Calu3 (cell line): ENCODE results near the gene NDOR1. TPM values are rescaled to one million over a fixed set of nuclear protein-coding genes. Genes with fewer than 3 reads are reported as not detected.

ENCODE experiments used
- BruUV-seq: library from RNA; stranded (reverse); fragments of 400-500 nt; replicated peaks from 2 replicates; lab custom pipeline; 2021; lab: Mats Ljungman, UMichigan
- CTCF ChIA-PET: fragments of 300-600 bp; sonication (Branson Sonifier 250); formaldehyde crosslinking; loops from one replicate; lab custom pipeline; 2022; ENCODE audit warnings: antibody characterized with exemption; lab: Charles Lee
- DNase-seq: peaks from one replicate; pipeline ENCODE4 v3.0.0; 2022
- H3K27ac Mint-ChIP-seq: one replicate; pipeline ENCODE4 v1.8.0; 2022; ENCODE audit warnings: mixed read lengths; ENCODE audit not compliant: unreplicated experiment
- H3K27me3 Mint-ChIP-seq: one replicate; pipeline ENCODE4 v1.8.0; 2022; ENCODE audit warnings: mixed read lengths; ENCODE audit not compliant: unreplicated experiment
- H3K36me3 Mint-ChIP-seq: one replicate; pipeline ENCODE4 v1.8.0; 2022; ENCODE audit warnings: mild to moderate bottlenecking, moderate library complexity, mixed read lengths; ENCODE audit not compliant: insufficient read depth, unreplicated experiment
- H3K4me1 Mint-ChIP-seq: one replicate; pipeline ENCODE4 v1.8.0; 2022; ENCODE audit warnings: mild to moderate bottlenecking, low read depth, mixed read lengths; ENCODE audit not compliant: unreplicated experiment
- H3K4me3 Mint-ChIP-seq: one replicate; pipeline ENCODE4 v1.8.0; 2022; ENCODE audit warnings: mild to moderate bottlenecking, low read depth, moderate library complexity, mixed read lengths; ENCODE audit not compliant: unreplicated experiment
- H3K9me3 Mint-ChIP-seq: one replicate; pipeline ENCODE4 v1.8.0; 2022; ENCODE audit warnings: low read depth, mixed read lengths; ENCODE audit not compliant: unreplicated experiment
- intact Hi-C: fragments of 100-400 bp; cut with micrococcal nuclease; formaldehyde crosslinking; loops from one replicate; pipeline ENCODE4 v1.10.0; 2022; ENCODE audit not compliant: unreplicated experiment
- total RNA-seq: library from RNA; stranded (reverse); gene quantifications from 2 replicates; pipeline ENCODE4 v1.2.3, GENCODE V29; 2022
- TF ChIP-seq, protein P1 (sequence below): fragments of 200-600 bp; IDR thresholded peaks from one replicate; pipeline ENCODE4 v1.8.0; 2022; ENCODE audit warnings: antibody characterized with exemption; ENCODE audit not compliant: unreplicated experiment

Gene NDOR1
- total RNA-seq, 1 experiment from 2014 or later: 27.7 TPM

DNA sequence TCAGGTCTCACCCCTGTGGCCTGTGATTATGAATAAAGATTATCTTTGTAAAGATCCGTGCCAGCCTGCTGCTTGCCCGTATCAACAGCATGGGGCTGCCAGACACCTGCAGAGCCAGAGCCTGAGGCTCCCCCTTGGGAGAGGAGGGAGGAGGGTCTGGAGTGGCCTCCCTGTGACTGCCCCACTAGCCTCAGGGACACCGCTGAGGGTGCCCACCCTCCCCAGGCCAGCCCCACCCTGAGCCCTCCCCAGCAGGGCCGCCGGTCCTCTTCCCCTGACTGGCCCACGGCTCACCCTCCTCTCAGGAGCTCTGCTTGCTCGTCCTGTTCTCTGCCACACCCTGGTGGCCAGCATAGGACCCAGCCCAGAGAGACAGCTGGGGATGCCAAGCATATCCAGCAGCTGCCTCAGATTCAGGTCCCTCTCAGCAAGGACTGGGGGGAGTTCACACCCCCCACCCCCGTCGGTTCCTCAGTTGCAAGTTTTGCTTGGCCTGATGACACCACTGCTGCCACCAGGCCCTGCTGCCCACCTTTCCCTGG, 15.1 kb upstream of the NDOR1 start:
- Mint-ChIP-seq H3K27ac (peak overlapping the region; percentile 44), H3K4me1 (peaks cover 16% of the 10 kb centered on the region)
- intact Hi-C loops: no loop called here

DNA sequence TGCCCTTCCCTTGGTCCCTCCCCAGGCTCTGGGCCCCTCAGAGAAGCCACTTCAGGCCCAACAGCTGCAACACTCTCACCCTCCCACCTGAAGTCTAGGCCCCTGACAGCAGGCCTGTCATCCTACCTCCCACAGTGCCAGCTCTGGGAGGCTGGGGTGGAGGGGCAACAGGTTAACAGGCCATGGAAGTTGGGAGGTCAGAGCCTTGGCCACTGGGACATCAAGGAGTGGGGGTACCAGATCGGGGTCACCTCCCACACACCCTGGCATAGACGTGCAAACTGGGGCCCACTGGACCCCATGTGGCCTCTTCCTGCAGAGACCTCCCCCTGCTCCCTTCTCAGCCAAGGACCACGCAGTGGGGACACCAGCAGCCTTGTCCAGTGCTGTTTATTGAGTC, 14.3 kb upstream of the NDOR1 start:
- Mint-ChIP-seq H3K4me1 (peaks cover 21% of the 10 kb centered on the region), H3K4me3 (peak overlapping the region; percentile 98), H3K27ac (no peak overlapping the region), H3K36me3 (peaks cover 46% of the 10 kb centered on the region), H3K27me3 (no peaks in the 10 kb centered on the region), H3K9me3 (no peaks in the 10 kb centered on the region)
- BruUV-seq: no TSS peak
- intact Hi-C loops: no loop called here
- TF ChIP-seq, protein P1, sequence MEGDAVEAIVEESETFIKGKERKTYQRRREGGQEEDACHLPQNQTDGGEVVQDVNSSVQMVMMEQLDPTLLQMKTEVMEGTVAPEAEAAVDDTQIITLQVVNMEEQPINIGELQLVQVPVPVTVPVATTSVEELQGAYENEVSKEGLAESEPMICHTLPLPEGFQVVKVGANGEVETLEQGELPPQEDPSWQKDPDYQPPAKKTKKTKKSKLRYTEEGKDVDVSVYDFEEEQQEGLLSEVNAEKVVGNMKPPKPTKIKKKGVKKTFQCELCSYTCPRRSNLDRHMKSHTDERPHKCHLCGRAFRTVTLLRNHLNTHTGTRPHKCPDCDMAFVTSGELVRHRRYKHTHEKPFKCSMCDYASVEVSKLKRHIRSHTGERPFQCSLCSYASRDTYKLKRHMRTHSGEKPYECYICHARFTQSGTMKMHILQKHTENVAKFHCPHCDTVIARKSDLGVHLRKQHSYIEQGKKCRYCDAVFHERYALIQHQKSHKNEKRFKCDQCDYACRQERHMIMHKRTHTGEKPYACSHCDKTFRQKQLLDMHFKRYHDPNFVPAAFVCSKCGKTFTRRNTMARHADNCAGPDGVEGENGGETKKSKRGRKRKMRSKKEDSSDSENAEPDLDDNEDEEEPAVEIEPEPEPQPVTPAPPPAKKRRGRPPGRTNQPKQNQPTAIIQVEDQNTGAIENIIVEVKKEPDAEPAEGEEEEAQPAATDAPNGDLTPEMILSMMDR: no peak
- DNase-seq: no peak
- CTCF ChIA-PET: no interaction called here

More for the DNA sequence above, 15.1 kb upstream of the NDOR1 start:
- Mint-ChIP-seq H3K4me3 (peak overlapping the region; percentile 98), H3K36me3 (peaks cover 46% of the 10 kb centered on the region), H3K9me3 (no peaks in the 10 kb centered on the region), H3K27me3 (no peaks in the 10 kb centered on the region)
- DNase-seq: no peak
- CTCF ChIA-PET: interaction anchor here (0.6 to 1.9 kb wide), 3 partner anchors 8 to 46 kb away, joined by 3 to 5 read pairs (median 5); no protein-coding TSS in a partner anchor
- TF ChIP-seq, protein P1: no peak
- BruUV-seq: no TSS peak

DNA sequence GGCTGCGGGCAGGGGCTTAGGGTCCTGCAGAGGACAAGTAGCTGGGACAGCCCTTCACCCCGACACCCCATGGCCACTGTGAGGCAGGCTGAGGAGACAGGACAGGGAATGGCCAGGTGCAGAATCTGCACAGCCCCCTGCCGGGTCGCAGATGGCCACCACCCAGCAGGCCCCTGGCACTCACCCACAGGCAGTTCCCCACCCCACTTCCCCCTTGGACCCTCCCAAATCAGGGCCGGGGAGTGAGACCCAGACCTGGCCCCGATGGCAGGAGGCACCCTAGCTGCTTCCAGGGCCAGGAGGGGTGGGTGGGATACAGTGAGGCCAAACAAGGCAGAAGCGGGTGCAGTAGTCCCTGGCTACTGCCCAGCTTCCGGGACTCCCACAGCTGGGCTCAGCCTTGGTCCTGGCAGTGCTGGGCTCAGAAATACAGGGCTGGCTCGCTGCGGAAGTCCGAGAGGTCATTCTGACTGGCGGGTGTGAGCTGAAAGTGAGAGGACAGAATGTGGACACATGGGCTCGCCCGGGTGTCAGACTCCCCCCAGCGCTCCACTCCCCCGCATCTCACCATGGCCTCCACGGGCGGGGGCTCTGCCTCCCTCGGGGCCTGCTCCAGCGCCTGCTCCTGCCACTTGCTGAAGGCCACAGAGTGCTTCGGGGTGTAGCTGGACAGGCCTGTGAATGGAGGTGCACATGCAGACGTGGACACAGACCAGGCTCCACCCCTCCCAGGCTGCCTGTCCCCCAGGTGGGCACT, 13.6 kb upstream of the NDOR1 start:
- TF ChIP-seq, protein P1: no peak
- DNase-seq: no peak
- intact Hi-C loops: no loop called here
- H3K4me3 Mint-ChIP-seq: no peak overlapping the region
- no peaks in the 10 kb centered on the region for H3K27me3 Mint-ChIP-seq
- peaks cover 46% of the 10 kb centered on the region for H3K36me3 Mint-ChIP-seq
- H3K4me1 Mint-ChIP-seq: peaks cover 24% of the 10 kb centered on the region
- H3K9me3 Mint-ChIP-seq: no peaks in the 10 kb centered on the region
- H3K27ac Mint-ChIP-seq: no peak overlapping the region
- BruUV-seq: no TSS peak
- CTCF ChIA-PET: interaction anchor here (0.6 kb wide), 1 partner anchor 32 kb away, joined by 3 read pairs; no protein-coding TSS in a partner anchor

DNA sequence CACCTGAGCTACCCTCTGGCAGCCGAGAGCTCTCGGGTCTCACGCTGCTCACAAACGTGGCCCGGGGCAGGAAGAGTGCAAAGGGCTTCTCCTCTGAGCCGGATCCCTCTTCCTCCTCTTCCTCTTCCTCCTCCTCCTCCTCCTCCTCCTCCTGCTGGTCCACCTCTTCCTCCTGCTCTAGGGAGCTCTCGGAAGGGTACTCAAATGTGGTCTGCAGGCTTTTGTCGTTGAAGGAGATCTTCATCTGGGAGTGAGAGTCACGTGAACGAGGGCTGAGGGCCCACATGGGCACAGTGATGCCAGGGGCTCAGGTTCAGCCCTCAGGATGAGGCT, 13.1 kb upstream of the NDOR1 start:
- Mint-ChIP-seq H3K27ac (no peak overlapping the region), H3K9me3 (no peaks in the 10 kb centered on the region), H3K4me3 (no peak overlapping the region), H3K36me3 (peaks cover 41% of the 10 kb centered on the region), H3K27me3 (no peaks in the 10 kb centered on the region), H3K4me1 (peaks cover 29% of the 10 kb centered on the region)
- TF ChIP-seq, protein P1: no peak
- DNase-seq: no peak
- CTCF ChIA-PET: no interaction called here
- intact Hi-C loops: no loop called here
- BruUV-seq: no TSS peak
